ENCODE results near the gene PRKCZ.
A peak's percentile ranks its signal among the peaks of the same experiment; 100 is the strongest.

PRKCZ gene

GRCh38 chr1:2199042-2199810 is 149.0 kb downstream of the PRKCZ start:
- peak; percentile 95 for DNase-seq

- no peak for DNase-seq
Observed at GRCh38 chr1:2200308-2200943, 150.2 kb downstream of the PRKCZ start.

- no peak for DNase-seq
Observed at GRCh38 chr1:2201062-2201461, 150.9 kb downstream of the PRKCZ start.

- DNase-seq, result no peak
Observed at GRCh38 chr1:2202008-2202575, 151.9 kb downstream of the PRKCZ start.

- DNase-seq, result no peak
Observed at GRCh38 chr1:2202843-2203601, 152.8 kb downstream of the PRKCZ start.

- DNase-seq, result no peak
Observed at GRCh38 chr1:2203671-2204414, 153.6 kb downstream of the PRKCZ start.

- DNase-seq, result peak; percentile 83
Observed at GRCh38 chr1:2204415-2205190, 154.4 kb downstream of the PRKCZ start.

- peak; percentile 88 for DNase-seq
Observed at GRCh38 chr1:2205191-2205952, 155.2 kb downstream of the PRKCZ start.

GRCh38 chr1:2206813-2207487 is 156.7 kb downstream of the PRKCZ start:
- DNase-seq, result no peak

- DNase-seq, result no peak
Observed at GRCh38 chr1:2208309-2209239, 158.4 kb downstream of the PRKCZ start.

- no peak for DNase-seq
Observed at GRCh38 chr1:2209400-2210083, 159.3 kb downstream of the PRKCZ start.

GRCh38 chr1:2210084-2210653 is 160.0 kb downstream of the PRKCZ start:
- no peak for DNase-seq

- DNase-seq, result no peak
Observed at GRCh38 chr1:2210786-2211185, 160.6 kb downstream of the PRKCZ start.

- no peak for DNase-seq
Observed at GRCh38 chr1:2212274-2212531, 162.0 kb downstream of the PRKCZ start.

- DNase-seq, result peak; percentile 36
Observed at GRCh38 chr1:2212532-2213491, 162.6 kb downstream of the PRKCZ start.

- no peak for DNase-seq
Observed at GRCh38 chr1:2213576-2214505, 163.6 kb downstream of the PRKCZ start.

Measured in OCI-M1 (cell line).